SK-N-SH treated with all-trans-retinoic acid at 6 μM for 48 hours (cell line): Measurements from ENCODE around the gene ALOX5.

ENCODE experiments used
- ATAC-seq: fragments of 200-7000 bp; cut with Tn5 transposase; 3 replicates; pipeline ENCODE4 v1.9.1; 2020; ENCODE audit warnings: mild to moderate bottlenecking, moderate library complexity
- ARNTL ChIP-seq: fragments of 450-650 bp; formaldehyde crosslinking; IDR thresholded peaks from 2 replicates; pipeline ENCODE4 v1.5.0; 2020; ENCODE audit warnings: low read depth, mild to moderate bottlenecking, moderate library complexity, borderline replicate concordance
- BACH2 ChIP-seq: fragments of 250-450 bp; sonication (Bioruptor Pico); IDR thresholded peaks from 2 replicates; pipeline ENCODE4 v1.9.0; 2021; ENCODE audit warnings: mild to moderate bottlenecking, borderline replicate concordance
- CSDC2 ChIP-seq: fragments of 250-450 bp; sonication (Bioruptor Pico); IDR thresholded peaks from 2 replicates; pipeline ENCODE4 v1.5.0; 2020; ENCODE audit warnings: mild to moderate bottlenecking, moderate library complexity
- ESRRG ChIP-seq: fragments of 250-450 bp; sonication (Bioruptor Pico); IDR thresholded peaks from 2 replicates; pipeline ENCODE4 v1.6.1; 2021; ENCODE audit warnings: mild to moderate bottlenecking
- GLIS3 ChIP-seq: fragments of 250-450 bp; sonication (Bioruptor Pico); IDR thresholded peaks from 2 replicates; pipeline ENCODE4 v1.5.0; 2020; ENCODE audit warnings: mild to moderate bottlenecking, moderate library complexity
- ISL1 ChIP-seq: fragments of 250-450 bp; sonication (Bioruptor Pico); IDR thresholded peaks from 2 replicates; pipeline ENCODE4 v2.1.2; 2022; ENCODE audit warnings: mild to moderate bottlenecking, moderate library complexity
- OSR1 ChIP-seq: fragments of 250-450 bp; sonication (Bioruptor Pico); IDR thresholded peaks from 2 replicates; pipeline ENCODE4 v1.8.0; 2022; ENCODE audit warnings: moderate library complexity, mild to moderate bottlenecking, inconsistent platforms
- PATZ1 ChIP-seq: fragments of 250-450 bp; sonication (Bioruptor Pico); IDR thresholded peaks from 2 replicates; pipeline ENCODE4 v1.8.0; 2020; ENCODE audit warnings: mild to moderate bottlenecking, moderate library complexity, borderline replicate concordance
- POU6F1 ChIP-seq: fragments of 250-450 bp; sonication (Bioruptor Pico); IDR thresholded peaks from 2 replicates; pipeline ENCODE4 v1.8.0; 2021; ENCODE audit warnings: low read depth, mild to moderate bottlenecking, moderate library complexity, borderline replicate concordance
- RARB ChIP-seq: fragments of 250-450 bp; sonication (Bioruptor Pico); IDR thresholded peaks from 2 replicates; pipeline ENCODE4 v1.8.0; 2021; ENCODE audit warnings: mild to moderate bottlenecking, moderate library complexity
- SNAI2 ChIP-seq: fragments of 250-450 bp; sonication (Bioruptor Pico); IDR thresholded peaks from 2 replicates; pipeline ENCODE4 v1.5.0; 2020; ENCODE audit warnings: mild to moderate bottlenecking, moderate library complexity
- TCF4 ChIP-seq: fragments of 250-450 bp; sonication (Bioruptor Pico); IDR thresholded peaks from 2 replicates; pipeline ENCODE4 v1.8.0; 2021; ENCODE audit warnings: mild to moderate bottlenecking, moderate library complexity, borderline replicate concordance
- TOX ChIP-seq: fragments of 250-450 bp; sonication (Bioruptor Pico); IDR thresholded peaks from 2 replicates; pipeline ENCODE4 v1.8.0; 2021; ENCODE audit warnings: mild to moderate bottlenecking, moderate library complexity, borderline replicate concordance
- TSHZ2 ChIP-seq: fragments of 250-450 bp; sonication (Bioruptor Pico); IDR thresholded peaks from 2 replicates; pipeline ENCODE4 v1.5.0; 2020; ENCODE audit warnings: mild to moderate bottlenecking, moderate library complexity
- ZC3H10 ChIP-seq: fragments of 250-450 bp; sonication (Bioruptor Pico); IDR thresholded peaks from 2 replicates; pipeline ENCODE4 v1.5.1; 2021; ENCODE audit warnings: mild to moderate bottlenecking, moderate library complexity
- ZFP3 ChIP-seq: fragments of 250-450 bp; sonication (Bioruptor Pico); IDR thresholded peaks from 2 replicates; pipeline ENCODE4 v1.5.0; 2020; ENCODE audit warnings: mild to moderate bottlenecking, moderate library complexity
- ZFP30 ChIP-seq: fragments of 450-650 bp; formaldehyde crosslinking; IDR thresholded peaks from 2 replicates; pipeline ENCODE4 v1.5.0; 2022; ENCODE audit warnings: mild to moderate bottlenecking, moderate library complexity
- ZNF565 ChIP-seq: fragments of 450-650 bp; formaldehyde crosslinking; conservative IDR thresholded peaks from 2 replicates; pipeline ENCODE4 v1.5.0; 2020; ENCODE audit warnings: low read depth, mild to moderate bottlenecking, moderate library complexity
- ZNF8 ChIP-seq: fragments of 450-650 bp; formaldehyde crosslinking; IDR thresholded peaks from 2 replicates; pipeline ENCODE4 v1.5.0; 2020; ENCODE audit warnings: mild to moderate bottlenecking, moderate library complexity
- TF ChIP-seq, protein P1 (sequence below): fragments of 250-450 bp; sonication (Bioruptor Pico); IDR thresholded peaks from 2 replicates; pipeline ENCODE4 v1.5.1; 2021; ENCODE audit warnings: mild to moderate bottlenecking, moderate library complexity
- TF ChIP-seq, protein P2 (sequence below): fragments of 250-450 bp; sonication (Bioruptor Pico); IDR thresholded peaks from 2 replicates; pipeline ENCODE4 v1.5.1; 2020; ENCODE audit warnings: low read depth, mild to moderate bottlenecking, moderate library complexity

Gene ALOX5

GRCh38 chr10:45470098-45471012, 96.3 kb downstream of the ALOX5 start:
- peak; percentile 60 for ATAC-seq
- no peak for TF ChIP-seq SNAI2 (CRISPR knock-in tag)
- TF ChIP-seq BACH2 = no peak
- 0 out of 2 replicates have a peak, but pooled peaks have one; percentile 23 for TF ChIP-seq TSHZ2
- TF ChIP-seq CSDC2 (CRISPR knock-in tag) = no peak
- peak; percentile 33; the same call in 1 of the 2 replicates for TF ChIP-seq ZFP3
- 0 out of 2 replicates have a peak, but pooled peaks have one; percentile 17 for TF ChIP-seq ISL1
- no peak for TF ChIP-seq TOX (CRISPR knock-in tag)

- ATAC-seq = no peak
- TF ChIP-seq ESRRG (no peak), CSDC2 (CRISPR knock-in tag) (no peak), OSR1 (CRISPR knock-in tag) (no peak), ISL1 (no peak), POU6F1 (CRISPR knock-in tag) (no peak), ZNF8 (CRISPR knock-in tag) (no peak), RARB (CRISPR knock-in tag) (no peak), TCF4 (no peak), ZNF565 (CRISPR knock-in tag) (no peak), PATZ1 (CRISPR knock-in tag) (no peak), ZC3H10 (no peak), ZFP30 (CRISPR knock-in tag) (no peak), SNAI2 (CRISPR knock-in tag) (no peak), ARNTL (no peak)
- TF ChIP-seq, protein P1, sequence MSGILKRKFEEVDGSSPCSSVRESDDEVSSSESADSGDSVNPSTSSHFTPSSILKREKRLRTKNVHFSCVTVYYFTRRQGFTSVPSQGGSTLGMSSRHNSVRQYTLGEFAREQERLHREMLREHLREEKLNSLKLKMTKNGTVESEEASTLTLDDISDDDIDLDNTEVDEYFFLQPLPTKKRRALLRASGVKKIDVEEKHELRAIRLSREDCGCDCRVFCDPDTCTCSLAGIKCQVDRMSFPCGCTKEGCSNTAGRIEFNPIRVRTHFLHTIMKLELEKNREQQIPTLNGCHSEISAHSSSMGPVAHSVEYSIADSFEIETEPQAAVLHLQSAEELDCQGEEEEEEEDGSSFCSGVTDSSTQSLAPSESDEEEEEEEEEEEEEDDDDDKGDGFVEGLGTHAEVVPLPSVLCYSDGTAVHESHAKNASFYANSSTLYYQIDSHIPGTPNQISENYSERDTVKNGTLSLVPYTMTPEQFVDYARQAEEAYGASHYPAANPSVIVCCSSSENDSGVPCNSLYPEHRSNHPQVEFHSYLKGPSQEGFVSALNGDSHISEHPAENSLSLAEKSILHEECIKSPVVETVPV = no peak
These were observed 97.0 kb downstream of the ALOX5 start for GRCh38 chr10:45471059-45471458.

DNA sequence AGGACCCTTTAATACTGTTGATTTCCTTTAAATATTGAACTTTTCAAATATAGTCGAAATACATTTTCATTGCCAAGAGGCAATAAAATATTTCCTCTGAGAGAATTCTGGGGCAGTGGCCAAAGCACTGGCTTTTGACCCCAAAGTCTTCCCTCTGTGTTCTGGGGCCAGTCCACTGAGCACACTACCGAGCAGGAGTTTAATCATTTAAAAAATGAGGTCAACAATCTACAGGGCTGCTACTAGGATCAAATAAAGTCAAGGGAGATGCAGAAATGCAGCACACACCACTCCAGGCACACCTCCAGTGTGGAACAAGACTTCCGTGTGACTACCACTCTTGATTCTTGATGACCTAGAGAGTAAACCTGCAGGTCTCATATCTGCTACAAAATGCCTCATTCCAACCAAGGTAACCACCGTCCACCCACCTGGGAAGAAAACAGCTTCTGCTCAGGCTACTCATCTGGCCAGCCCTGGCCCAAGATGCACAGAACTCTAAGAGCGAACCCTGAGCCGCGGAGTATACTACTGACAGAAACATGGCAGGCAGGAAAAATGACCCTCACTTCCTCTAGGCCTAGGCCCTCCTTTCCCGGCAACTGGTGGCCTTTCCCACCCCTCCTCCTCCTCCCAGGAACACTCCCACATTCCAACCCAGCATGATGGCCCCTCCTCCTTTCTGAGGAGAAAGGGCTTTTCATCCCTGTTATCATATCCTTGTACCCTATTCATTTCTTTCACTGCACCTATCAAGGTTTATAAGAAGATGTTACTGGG, 97.7 kb downstream of the ALOX5 start:
- no peak for ATAC-seq
- no peak for TF ChIP-seq ZNF8 (CRISPR knock-in tag)
- no peak for TF ChIP-seq ZC3H10
- no peak for TF ChIP-seq ZNF565 (CRISPR knock-in tag)
- TF ChIP-seq BACH2 = no peak
- no peak for TF ChIP-seq CSDC2 (CRISPR knock-in tag)
- TF ChIP-seq, protein P2, sequence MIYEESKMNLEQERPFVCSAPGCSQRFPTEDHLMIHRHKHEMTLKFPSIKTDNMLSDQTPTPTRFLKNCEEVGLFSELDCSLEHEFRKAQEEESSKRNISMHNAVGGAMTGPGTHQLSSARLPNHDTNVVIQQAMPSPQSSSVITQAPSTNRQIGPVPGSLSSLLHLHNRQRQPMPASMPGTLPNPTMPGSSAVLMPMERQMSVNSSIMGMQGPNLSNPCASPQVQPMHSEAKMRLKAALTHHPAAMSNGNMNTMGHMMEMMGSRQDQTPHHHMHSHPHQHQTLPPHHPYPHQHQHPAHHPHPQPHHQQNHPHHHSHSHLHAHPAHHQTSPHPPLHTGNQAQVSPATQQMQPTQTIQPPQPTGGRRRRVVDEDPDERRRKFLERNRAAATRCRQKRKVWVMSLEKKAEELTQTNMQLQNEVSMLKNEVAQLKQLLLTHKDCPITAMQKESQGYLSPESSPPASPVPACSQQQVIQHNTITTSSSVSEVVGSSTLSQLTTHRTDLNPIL (CRISPR knock-in tag) = no peak
- no peak for TF ChIP-seq GLIS3 (CRISPR knock-in tag)
- no peak for TF ChIP-seq ZFP3
- TF ChIP-seq OSR1 (CRISPR knock-in tag) = no peak
- TF ChIP-seq, protein P1 = no peak
- no peak for TF ChIP-seq ARNTL
- TF ChIP-seq ISL1 = no peak
- no peak for TF ChIP-seq TSHZ2
- no peak for TF ChIP-seq ZFP30 (CRISPR knock-in tag)
